ENCODE results near the gene TEKT1.
"Not testable (repeated sequence)": the region's sequence is repeated elsewhere in the genome, so short reads cannot be mapped to it uniquely, and the experiment has no call there.

The TEKT1 gene

DNA sequence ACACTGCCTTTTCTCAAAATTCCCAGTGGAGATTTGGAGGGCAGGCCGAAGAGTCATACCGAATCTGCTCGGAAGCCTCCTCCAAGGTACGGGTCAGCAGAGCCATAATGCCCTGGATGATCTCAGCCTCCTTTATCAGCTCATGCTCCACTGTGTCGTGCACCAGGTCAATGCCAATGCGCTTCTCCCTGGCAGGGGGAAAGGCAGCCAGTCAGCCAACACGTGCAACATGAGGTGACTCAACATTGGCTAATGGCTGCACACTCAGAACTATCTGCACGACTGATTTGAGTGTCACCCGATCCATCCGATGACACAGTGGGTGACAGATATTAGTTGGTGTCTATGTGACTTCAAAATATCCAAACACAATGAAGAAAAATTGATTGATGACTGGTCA is 15.8 kb downstream of the TEKT1 start:
- no peak for DNase-seq

DNA sequence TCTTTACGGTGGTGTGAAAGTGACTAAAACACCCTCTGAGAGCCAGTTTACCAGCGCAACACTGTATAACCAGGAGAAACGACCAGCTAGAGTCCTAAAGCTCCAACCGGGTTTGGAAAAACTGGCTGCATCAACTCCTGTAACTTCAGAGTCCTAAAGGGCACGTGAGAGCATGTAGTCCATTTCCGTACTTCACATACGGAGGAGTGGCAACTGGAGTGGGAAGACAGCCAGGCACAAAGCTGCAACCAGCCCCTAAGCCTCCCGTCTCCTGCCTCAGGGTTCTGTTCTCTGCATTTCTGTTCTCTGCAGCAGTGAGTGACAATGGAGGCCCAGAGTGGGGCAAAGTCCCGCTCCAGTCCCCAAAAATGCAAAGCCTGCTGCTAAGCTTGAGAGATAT is 19.2 kb downstream of the TEKT1 start:
- DNase-seq, result no peak

DNA sequence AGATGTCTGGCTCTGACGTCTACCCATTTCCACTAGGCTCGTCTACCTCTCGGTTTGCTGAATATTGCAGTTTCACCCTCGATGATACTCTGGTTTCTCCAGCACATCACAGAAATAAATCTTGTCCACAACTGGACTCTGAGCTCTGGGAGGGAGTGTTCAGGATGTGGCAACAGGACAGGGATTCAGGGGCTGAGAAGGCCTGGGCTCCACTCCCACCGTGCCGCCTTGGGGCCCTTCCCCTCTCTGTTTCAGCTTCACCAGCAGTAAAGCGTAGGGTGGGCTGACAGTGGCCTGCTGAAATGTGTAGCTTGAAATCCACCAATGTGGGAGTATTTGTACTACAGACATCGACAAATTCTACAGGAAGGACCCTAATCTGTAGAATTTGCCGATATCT is 20.0 kb downstream of the TEKT1 start:
- DNase-seq, result no peak

DNA sequence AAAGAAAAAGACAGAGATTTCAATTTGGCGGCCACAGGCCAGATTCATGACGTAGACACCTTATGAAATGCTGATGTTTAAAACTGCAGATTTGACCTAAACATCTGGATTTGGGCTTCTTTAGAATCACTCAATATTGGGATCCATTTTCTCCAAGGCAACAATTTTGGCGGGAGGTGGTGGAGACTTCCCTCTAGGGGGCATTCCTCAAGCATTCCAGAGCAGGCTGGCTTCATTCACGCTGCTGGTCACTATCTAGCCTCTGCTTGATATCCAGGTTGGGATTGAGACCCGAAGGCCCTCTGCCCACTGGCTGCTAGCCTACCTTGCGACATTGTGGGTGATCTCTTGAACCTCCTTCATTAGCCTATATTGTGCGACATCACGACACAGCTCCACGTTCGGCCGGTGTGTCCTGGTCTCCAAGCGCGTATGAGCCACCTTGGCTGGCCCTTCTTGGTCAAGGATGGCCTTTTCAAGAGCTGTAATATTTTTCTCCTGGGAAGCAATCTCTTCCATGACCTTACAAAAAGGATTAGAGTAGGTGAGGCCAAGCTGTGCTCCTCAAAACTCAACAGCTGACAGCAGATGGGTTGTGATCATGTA is 31.0 kb downstream of the TEKT1 start:
- DNase-seq, result no peak

DNA sequence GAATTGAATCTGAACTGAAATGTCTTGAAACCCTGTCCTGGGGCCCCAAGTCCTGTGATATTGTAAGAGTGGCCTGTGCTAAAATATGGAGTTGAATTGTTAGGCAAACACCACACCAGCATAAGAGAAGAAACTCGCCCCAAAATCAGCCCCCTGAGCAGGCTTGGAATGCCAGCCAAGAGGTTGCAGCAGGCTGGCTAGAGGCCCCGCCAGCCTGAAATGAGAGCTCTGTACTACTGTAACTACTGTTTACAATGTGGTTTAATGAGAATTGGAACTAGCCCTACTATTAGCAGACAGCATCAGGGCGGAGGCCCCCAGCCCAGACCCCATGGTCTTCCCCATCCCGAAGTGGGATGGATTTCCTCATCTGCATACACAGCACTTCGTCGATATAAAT is 31.8 kb downstream of the TEKT1 start:
- no peak for DNase-seq

DNA sequence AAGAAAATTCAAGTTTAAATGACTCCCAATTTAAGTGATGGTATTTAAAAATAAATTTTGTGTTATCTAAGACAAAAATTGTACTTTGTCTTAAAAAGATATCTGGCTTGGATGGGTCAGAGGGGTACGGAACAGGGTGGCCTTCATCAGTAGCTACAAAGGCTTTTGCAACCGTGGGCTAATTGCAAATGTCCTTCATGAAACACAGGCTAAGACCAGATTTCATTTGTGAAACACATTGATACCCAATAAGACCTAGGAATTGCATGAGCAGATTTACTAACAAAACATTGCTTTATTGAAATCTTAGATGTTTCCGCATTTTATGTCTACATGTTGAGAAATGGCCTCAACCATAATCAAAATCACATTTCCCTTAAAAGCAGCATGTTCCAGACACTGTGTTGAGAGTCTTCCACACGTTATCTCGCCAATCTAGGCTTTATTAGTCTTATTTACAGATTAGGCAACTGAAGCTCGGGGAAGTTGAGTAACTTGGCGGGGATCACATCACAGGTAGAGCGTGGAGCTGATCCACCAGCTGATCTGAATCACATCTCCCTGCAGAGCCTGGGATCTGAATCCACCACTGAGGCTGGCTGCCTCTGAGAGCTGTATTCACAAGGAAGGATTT is 33.7 kb downstream of the TEKT1 start:
- no peak for DNase-seq

DNA sequence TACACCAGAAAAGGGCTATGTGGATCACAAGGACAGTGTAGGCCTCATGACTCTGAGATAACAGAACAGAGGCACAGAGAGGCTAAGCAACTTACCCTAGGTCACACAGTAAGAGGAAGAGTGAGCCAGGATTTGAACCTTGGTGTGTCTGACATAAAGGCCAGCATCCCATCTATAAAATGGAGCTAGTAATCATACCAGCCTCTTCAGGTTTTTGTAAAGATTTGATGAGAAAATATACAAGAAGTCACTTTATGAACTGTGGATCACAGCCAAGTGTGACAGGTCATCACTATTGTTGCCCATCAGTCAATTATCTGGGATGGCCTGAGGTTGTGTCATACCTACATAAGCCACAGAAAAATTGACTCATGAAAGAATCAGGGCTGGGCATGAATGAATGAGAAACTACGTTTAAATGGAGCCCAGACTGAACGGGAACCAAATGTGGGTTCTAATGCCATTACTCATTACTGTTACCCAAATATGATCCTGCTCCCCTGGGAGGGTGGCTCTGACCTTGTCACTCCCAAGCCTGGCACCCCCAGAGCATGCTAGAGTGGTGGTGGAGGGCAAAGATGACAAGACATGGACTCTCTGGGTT is 34.5 kb downstream of the TEKT1 start:
- DNase-seq, result no peak

DNA sequence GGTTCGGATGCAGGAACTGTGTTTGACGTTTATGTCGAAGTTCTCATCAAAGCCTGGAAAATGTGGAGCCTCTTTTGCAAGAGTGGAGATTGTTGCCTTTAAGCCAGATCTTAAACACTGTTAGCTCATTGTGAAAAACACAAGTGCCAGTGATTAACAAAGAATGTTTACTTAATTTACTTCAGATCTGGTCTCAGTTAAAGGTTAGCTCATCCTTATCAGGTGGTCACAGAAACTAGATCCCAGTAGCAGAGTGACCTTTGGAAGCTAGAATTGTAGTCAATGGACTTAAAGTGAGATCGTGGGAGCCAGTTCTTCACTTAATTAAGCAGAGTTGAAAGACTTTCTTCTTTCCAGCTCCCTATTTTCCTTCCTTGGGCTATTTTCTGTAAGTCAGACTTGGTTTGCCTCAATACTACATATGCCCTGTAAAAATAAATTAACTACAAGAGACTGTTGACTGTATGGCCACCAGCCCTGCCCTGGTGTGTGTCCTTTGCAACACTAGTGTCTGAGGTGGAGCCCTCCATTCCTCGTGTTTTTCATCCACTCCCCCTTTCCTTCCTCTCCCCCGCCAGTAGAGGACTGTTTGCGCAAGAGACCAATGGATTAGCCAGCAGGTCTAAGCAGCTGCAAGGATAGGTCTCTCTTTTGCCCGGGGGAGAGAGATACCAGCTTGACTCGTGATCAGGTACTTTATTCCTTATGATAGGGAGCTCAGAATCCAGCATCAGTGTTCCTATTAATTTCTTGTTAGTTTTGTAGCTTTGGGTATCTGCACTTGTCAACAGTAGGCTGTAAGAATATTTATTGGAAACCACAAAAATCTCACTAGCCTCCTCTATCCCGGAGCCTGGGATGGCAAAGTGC is 35.3 kb downstream of the TEKT1 start:
- DNase-seq, result no peak

DNA sequence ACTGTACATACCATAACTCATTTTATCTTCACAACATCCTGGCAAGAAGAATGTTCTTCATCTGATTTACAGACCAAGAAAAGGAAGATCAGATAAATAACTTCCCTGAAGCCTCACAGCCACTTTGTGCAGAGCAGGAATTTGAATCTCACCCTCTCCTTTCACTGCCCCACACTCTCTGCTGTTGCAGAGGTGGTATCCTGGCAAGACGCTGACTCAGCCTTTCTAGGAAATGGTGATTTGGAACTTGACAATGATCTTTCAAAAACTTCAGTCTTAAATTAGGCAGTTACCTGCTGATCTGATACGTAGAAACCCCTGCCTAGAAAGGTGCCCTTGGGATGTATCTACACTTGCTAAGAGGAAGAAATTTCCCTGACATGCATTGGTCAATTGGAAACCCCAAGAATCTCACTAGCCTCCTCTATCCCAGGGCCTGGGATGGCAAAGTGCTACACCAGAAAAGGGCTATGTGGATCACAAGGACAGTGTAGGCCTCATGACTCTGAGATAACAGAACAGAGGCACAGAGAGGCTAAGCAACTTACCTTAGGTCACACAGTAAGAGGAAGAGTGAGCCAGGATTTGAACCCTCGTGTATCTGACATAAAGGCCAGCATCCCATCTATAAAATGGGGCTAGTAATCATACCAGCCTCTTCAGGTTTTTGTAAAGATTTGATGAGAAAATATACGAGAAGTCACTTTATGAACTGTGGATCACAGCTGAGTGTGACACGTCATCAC is 37.6 kb downstream of the TEKT1 start:
- DNase-seq, result no peak

DNA sequence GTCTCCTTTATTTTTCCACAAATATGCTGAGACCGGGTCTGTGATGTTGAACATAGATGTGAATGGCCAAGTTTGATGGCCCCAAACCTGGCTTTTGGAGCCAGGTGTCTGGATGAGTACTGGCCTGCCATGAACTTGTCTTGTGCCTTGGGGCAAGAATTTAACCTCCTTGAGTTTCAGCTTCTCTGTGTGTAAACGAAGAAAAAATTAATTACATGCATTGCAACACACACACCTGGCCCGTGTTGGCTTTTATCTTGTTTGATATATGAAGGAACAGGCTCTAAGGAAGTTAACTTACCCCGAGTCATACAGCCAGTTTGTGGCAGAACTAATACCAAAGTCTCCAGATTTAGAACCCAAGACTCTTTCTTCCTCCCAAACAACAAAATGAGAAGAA is 42.4 kb downstream of the TEKT1 start:
- DNase-seq, result no peak

DNA sequence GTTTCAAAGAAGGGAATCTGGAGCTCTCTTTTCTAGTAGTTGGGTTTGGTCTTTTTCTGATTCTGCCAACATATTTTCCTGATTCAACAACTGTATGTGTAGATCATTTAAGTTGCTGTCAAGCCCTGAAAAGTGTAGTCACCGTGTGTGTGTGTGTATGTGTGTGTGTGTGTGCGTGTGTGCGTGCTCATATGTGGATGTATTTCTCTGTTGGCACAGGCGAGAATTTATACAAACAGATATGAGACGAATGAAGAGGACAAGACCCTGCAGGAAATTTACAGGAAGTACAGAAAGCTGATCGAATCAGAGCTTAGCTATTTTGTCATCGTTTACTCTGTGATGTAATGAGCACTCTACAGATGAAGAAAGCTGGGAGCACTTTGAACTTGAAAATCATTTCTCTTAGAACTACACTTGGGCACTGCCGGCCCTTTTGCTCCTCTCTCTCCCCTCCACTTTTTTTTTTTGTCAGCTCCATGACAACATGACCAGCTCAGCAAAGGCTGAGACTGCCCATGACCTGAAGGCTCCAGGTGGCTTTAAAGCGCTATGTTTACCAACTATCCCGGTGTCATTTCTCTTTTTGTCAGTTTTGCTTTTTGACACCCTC is 44.3 kb downstream of the TEKT1 start:
- no peak for DNase-seq

DNA sequence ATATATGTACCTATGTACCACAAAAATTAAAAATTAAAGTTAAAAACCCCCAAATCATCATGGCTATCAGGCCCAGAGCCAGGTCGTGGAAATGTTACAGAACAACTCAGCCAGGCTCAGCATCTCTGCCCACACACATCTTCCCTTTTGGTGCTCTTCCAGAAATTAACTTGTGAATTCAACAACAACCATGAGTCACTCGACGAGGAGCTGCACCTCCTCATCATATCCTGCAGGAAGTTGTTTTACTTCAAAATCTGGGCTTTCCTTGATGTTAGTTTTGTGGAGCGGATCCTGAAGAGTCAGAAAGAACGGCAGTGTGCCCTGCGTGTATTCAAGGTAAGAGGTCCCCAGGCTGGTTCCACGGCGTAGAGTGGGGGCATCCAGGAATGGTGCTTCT is 44.9 kb downstream of the TEKT1 start:
- no peak for DNase-seq

DNA sequence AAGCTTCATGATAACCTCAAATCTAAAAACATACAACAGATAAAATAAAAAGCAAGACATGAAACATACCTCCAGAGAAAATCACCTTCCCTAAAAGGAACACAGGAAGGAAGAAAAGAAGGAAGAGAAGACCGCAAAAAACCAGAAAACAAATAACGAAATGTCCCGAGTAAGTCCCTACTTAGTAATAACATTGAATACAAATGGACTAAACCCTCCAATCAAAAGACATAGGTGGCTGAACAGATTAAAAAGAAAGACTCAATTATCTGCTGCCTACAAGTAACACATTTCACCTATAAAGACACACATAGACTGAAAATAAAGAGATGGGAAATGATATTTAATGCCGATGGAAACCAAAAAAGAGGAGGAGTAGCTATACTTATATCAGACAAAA is 49.3 kb downstream of the TEKT1 start:
- DNase-seq, result no peak

DNA sequence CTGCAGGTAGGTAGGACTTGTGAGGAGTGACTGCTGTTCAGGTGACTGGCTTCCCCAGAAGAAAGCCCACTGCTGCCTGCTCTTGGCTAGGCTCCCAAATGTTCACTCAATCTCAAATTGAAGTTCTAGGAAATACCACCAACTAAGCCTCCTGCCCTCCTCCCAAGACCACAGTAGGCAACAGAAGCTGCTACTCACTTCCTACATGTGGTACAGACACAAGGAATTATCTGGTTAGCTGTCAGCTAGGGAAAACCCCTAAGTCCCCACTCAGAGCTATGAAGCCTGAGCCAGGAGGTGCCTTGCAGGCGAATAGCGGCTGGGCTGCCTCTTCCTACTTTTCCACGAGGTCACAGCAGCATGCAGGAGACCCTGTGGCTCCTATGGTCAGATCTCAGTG is 50.6 kb downstream of the TEKT1 start:
- DNase-seq, result no peak

DNA sequence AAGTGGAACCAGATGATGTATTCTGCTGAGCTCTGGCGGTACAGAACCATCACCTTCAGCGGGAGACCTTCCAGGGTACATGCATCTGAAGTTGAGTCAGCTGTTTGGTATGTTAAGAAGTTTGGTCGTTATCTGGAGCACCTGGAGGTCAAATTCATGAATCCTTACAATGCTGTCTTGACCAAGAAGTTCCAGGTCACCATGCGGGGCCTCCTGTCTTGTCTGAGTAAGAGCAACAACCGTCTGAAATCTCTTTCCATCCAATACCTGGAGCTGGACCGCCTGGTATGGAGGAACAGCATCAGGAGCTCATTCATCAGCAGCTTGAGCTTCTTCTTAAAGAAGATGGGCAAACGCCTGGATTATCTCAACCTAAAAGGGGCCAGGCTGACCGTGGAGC is 51.5 kb downstream of the TEKT1 start:
- DNase-seq, result no peak

DNA sequence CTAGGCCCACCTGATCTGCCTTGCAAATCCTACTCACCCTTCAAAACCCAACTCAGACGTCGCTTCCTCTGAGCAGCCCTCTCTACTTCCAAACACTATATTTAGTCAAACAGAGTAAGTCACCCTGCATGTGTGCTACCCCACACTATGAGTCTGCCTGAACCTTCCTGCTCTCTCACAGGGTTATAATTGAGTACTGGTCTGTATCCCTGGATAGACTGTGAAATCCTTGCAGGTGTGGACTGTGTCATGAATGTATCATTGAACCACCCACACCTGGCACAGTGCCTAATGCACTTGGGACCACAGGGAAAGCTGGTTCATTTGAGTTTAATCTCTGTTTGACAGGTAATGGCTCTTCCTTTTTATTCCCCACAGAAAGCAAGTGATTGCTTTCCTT is 52.1 kb downstream of the TEKT1 start:
- no peak for DNase-seq

DNA sequence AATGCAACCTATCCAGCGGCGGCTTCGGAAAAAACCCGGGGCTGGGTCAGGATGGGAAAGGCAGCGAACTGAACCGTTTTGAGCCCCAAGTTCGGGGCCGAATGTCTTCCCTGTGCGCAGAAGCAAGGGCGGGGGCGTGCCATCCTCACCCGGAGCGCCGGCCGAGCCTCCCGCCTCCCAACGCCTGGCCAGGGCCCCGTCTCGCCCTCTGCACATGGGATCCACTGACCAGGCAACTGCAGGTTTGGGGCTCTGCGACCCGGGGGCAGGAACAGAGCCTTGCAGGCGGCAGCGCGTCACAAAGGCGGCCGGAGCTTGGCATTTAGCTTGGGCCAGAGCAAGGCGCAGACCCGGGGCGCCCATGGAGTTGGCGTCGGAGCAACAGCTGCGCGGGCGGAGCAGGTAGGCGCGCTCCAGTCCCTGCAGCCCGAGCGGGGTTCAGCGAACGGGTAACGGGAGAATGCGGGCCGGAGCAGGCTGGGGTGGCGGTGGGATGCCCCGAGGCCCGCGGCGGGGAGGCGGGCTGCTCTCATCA is 55.6 kb downstream of the TEKT1 start, which contains the start of gene FBXO39:
Gene FBXO39 (plus strand): TSS at position 345 of the 535 bp plus-strand sequence. CDS start 3,654 bp downstream, outside the sequence.
- no peak for DNase-seq

DNA sequence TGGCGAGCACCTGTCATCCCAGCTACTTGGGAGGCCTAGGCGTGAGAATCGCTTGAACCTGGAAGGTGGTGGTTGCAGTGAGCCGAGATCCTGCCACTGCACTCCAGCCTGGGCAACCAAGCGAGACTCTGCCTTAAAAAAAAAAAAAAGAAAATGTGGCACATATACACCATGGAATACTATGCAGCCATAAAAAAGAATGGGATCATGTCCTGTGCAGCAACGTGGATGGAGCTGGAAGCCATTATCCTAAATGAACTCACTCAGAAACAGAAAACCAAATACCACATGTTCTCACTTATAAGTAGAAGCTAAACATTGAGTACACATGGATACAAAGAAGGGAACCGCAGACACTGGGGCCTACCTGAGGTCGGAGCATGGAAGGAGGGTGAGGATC is 56.6 kb downstream of the TEKT1 start:
- not testable (repeated sequence) for DNase-seq

DNA sequence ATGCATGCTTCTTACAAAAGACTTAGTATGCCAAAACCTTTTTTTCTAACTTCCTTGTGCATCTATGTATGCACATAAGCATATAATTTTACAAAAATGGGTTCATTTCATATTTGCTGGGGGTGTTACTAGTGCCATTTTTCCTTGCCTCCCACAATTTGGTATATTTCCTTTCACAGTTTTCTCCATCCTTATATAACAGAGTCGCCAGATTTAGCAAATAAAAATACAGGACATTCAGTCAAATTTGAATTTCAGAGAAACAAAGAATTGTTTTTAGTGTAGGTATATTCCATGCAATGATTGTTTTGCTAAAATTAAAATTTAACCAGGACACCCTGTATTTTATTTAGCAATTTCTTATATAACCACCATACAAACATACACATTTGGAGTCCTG is 59.5 kb downstream of the TEKT1 start:
- no peak for DNase-seq

DNA sequence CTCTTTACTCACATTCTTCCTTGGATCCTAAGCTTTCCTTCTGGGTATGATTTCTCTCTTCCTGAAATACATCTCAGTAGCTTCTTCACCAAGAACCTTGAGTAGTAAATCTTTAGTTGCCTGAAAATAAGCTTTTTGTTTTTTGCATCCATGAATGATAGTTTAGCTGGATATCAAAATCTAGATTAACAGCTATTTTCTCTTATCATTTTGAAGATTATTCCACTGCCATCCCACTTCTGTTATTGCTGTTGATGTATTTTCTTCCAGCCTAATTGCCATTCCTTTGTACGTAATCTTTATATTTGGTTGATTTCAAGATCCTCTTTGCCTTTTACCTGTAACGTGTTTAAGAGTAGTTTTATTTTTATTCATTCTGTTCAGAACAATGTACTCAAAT is 63.1 kb downstream of the TEKT1 start:
- DNase-seq, result no peak

DNA sequence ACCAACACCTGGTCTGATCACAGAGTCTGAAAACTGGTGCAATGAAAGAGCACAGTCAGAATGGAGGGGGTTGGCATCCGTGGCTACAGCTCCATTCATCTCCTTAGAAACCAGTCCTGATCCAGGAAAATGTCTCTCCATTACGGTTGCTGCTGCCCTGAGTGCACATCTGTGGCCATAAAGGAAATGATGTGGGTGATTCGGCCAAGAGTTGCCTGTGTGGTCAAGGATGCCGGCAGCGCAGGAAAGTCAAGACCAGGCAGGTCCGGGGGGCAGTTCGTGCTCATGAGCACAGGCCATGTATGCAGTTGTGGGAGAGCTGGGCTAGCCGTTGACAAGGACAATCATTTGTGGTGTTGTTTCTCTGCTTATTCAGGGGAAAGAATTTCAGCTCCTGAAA is 69.8 kb downstream of the TEKT1 start:
- DNase-seq, result no peak

DNA sequence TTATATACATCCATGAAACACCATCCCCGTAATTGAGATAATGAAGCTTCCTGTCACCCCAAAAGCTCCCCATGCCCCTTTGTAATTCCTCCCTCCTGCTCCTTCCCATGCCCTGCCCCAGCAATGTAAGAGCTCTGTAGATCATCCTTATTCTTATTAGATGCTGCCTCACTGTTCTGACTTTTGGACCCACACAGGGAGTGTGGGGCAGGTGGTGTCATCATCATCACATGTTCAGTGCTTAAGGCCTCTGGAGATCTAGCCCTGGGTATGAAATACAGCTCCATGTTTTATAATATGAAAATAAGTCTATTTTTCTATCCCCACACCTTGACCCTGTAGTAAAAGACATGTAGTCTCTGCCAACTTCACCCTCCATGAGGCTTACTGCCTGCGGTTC is 73.8 kb downstream of the TEKT1 start:
- no peak for DNase-seq

All from NCI-H1105 (cell line).